ENCODE measurements around the gene DNAJB12.
"Not testable (repeated sequence)": the region's sequence is repeated elsewhere in the genome, so short reads cannot be mapped to it uniquely, and the experiment has no call there.

Gene DNAJB12

DNA sequence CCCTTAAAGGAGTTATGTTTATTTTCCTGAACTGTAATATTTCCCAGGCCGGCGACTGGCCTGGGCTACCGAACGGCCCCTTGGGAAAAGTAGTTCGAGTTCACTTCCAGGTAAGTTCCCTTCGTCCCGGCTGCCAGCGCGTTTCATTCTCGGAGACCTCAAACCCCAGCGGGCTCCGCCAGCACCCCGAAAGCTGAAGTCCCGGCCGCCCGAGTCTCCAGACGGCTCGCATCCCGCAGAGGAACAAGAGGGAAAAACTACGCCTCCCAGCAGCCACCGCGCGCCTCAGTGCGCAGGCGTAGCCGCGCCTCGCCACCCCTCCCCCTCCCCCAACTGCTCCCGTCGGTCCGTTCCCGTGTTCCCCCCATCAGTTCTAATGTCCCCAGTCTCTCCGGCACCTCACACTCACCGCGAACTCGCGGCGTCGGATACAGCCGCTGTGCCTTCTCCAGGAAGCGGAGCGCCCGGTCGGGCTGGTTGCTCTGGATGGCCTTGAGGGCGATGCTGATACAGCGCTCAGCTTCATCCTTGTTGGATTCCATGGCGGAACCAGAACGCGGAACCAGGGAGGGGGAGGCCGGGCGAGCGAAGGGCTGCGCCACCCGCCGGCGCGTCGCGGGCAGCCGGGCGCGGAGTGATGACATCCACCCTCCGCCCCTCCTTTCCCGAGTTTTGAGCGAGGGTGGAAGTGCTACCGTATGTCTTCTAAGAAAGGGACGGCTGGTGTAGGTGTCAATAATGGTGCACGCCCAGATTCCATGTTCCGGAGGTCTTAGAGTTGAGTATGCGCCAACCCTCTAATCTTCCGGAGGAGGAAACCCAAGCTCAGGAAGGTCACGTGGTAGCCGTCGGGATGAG, at the start of gene DNAJB12:
Gene DNAJB12 (minus strand): TSS at position 564 of the 858 bp plus-strand sequence. CDS start 22 bp downstream, at position 542.
- peak; percentile 80 for DNase-seq (ENCODE audit: low read depth)

- DNase-seq (ENCODE audit: low read depth) = not testable (repeated sequence)
These were observed 40.9 kb upstream of the DNAJB12 start for GRCh38 chr10:72395581-72395980.

DNA sequence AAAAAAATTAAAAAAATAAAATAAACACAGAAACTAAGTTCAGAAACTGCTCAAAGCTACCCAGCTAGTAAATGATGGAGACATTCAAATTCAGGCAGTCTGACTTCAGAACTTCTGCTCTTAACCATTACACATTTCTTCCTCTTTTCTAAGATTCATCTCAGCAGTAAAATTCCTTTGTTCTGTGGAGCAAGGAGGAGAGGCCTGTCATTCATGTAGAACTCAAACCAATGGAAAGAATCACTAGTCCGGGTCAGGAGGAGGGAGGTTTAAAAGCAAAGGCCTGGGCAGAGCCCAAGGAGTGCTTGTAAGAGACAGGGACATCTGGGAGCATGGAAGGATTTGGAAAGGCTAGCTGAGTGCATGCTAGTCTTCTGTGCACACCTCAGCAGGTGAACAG, 37.9 kb upstream of the DNAJB12 start:
- no peak for DNase-seq (ENCODE audit: low read depth)

DNA sequence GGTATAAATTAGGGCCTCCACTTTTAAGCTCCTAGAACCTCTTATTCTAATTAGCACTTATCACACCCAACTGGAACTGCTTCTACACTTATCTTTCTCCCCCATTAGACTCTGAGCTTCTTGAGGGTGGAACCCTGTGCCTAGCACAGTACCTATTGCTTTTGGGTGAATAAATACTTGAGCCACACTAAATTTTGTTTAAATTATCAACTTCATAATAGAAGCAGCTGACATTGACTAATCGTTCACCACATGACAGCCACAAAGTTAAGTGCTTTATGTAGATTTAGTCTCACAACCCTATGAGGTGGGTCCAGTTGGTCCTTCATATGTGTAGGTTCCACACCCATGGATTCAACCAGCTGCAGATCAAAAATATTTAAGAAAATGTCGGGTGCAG, 36.0 kb upstream of the DNAJB12 start:
- no peak for DNase-seq (ENCODE audit: low read depth)

- no peak for DNase-seq (ENCODE audit: low read depth)
These were observed 35.0 kb upstream of the DNAJB12 start for GRCh38 chr10:72389716-72390115.

DNA sequence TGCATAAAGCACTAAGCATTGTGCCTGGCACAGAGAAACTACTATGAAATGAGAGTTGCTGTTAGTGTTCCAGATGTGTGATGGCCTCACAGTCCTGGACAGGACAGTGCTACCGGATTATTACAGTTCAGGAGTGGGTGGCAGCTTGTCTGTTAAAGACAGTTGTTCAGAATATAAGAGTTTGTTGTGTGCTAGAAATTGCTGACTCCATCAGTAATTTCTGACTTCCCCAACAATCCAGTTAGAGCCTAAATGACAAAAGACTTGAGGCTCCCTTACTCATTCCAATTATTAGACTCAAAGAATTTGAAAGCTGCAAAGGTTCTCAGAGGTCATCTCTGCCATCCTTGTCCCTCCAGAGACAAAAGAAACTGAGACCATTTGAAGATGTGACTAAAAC, 34.3 kb upstream of the DNAJB12 start:
- DNase-seq (ENCODE audit: low read depth) = no peak

DNA sequence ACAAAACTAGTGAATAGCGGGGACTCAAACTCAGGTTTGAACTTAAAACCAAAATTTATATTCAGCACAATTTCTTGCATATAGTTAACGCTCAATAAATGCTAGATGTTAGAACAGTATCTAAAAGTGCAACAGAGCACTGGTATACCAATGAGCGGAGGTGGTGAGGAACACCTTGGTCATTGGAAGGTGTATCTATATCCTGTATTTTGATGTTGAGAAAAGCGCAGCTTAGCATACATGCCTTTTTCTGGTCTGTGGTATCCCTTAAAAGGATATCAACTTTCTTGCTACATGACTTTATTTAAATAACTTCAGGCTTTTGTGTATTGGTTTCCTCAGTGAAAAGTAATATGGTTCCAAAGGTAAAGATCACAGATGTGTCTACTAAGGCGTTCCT, 33.3 kb upstream of the DNAJB12 start:
- no peak for DNase-seq (ENCODE audit: low read depth)

- DNase-seq (ENCODE audit: low read depth) = no peak
These were observed 32.3 kb upstream of the DNAJB12 start for GRCh38 chr10:72386916-72387586.

DNA sequence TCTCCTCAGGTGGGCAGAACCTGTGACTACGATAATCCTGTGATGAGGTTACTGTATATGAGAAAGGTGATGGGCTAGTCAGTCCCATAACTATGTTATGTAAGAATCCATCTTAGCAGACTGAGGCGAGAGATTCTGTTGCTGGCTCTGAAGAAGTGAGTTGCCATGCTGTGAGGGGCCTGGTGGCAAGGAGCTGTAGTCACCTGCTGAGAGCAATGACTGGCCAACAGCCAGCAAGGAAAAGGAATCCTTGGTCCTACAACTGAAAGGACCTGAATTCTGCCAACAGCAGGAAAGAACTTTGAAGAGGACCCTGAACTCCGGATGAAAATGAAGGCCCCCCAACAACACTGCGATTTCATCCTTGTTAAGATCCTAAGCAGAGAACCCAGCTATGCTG, 31.0 kb upstream of the DNAJB12 start:
- DNase-seq (ENCODE audit: low read depth) = no peak

DNA sequence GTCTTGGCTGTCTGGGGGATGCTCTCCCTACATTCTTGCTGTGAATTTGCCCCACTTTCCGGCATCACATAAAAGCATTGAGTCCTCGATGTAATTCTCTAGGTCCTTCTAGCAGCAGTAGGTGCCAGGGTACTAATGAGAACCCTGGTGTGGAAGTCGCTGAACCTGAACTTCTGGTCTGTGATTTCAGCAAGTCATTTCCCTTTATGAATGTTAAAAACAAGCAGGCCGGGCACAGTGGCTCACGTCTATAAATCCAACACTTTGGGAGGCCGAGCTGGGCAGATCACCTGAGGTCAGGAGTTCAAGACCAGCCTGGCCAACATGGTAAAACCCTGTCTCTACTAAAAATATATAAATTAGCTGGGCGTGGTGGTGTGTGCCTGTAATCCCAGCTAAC, 30.3 kb upstream of the DNAJB12 start:
- not testable (repeated sequence) for DNase-seq (ENCODE audit: low read depth)

DNA sequence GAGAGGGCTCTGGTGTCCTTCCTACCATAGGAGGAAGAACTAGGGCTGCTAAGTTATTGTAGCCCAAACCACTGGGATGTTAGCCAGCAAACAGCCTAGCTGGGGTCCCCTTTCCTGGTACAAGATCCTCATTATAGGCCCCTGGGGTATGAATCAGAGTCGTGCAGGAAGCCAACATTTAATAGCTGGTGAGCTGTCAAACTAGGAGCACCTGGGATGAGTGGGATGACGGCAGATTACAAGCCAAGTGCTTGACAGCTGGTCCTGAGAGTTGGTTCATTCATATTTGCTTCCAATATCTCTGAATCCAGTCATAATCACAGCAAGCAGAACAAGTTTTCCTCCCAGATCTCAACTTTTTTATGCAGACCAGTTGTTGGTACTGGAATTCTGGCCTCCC, 25.1 kb upstream of the DNAJB12 start:
- no peak for DNase-seq (ENCODE audit: low read depth)

GRCh38 chr10:72379062-72379461, 24.3 kb upstream of the DNAJB12 start:
- DNase-seq (ENCODE audit: low read depth) = no peak

- no peak for DNase-seq (ENCODE audit: low read depth)
These were observed 20.9 kb upstream of the DNAJB12 start for GRCh38 chr10:72375585-72375984.

- DNase-seq (ENCODE audit: low read depth) = no peak
These were observed 20.5 kb upstream of the DNAJB12 start for GRCh38 chr10:72375173-72375572.

DNA sequence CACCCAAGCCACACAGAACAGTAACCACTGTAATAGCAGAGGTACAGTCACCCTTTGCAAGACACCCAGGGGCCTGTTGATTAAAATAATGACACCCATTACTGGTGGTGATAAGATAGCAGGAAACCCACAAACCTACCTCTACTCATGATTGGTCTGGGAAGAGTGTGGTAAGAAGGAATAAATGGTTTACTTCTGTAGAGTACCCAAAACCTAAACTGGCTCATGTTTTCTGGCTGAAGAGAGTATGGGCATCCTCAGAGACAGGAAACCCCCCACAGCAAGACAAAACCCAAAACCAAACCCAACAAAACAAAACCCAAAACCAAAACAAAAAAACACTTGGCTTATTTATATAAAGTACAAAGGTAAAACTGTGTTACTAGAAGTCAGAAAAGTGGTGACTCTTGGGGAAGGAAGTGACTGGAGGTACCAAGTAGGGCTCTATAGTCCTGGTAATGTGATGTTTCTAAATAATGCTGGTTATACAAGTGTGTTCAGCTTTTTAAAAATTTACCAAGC, 15.5 kb upstream of the DNAJB12 start:
- DNase-seq (ENCODE audit: low read depth) = no peak

DNA sequence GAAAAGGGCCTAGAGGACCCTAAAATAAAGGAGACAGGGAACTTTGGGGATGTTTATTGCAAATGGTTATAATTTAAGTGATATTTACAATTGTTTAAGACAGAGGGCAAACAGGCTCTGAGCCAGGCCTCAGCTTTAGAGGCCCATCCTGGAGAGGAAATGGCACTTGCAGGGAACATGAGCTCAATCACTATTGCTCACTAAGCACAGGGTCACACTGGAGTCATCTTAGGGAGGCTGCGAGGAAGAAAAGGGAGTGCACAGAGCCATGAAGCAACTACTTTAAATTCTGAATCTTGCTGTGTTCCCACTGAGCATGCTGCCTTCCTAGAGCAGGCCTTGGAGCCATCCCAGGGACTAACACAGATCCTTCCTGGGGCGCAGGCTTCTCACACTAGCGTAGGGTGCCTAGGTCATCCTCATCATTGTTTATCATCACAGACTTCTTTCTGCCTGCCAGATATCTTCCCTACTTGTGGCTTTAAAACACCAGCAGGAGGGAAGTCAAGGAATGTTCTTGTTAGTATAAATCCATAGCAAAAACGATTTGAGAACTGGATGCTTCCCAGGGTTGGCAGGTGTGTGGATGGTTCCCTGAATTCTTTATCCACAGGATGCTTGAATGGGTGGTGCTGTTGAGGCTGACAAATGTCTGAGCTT, 12.7 kb upstream of the DNAJB12 start:
- DNase-seq (ENCODE audit: low read depth) = no peak

GRCh38 chr10:72365106-72365895, 10.6 kb upstream of the DNAJB12 start:
- no peak for DNase-seq (ENCODE audit: low read depth)

DNA sequence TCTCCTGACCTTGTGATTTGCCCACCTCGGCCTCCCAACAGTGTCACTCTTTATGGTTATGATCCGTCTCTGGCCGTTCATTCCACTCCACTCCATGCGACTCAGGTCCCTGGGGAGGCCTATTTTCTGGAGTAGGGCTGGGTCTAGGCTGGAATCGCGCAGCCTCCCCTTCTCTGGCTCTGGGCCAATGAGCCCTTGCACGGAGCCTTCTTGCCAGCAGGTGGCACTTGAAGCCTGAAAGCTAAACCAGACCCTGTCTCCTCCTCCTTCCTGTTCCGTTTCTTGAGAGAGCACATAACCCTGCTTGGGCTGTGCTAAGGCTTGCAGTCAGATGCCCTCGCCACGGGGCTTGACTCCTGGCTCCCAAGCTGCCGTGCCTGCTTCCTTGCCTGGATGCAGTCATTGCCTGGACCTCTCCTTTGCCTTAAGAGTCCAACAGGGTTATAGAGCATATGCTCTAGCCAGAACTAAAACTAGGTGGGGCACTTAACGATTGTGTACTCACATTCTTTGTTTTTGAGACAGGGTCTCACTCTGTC, 9.6 kb upstream of the DNAJB12 start:
- DNase-seq (ENCODE audit: low read depth) = peak; percentile 89

DNA sequence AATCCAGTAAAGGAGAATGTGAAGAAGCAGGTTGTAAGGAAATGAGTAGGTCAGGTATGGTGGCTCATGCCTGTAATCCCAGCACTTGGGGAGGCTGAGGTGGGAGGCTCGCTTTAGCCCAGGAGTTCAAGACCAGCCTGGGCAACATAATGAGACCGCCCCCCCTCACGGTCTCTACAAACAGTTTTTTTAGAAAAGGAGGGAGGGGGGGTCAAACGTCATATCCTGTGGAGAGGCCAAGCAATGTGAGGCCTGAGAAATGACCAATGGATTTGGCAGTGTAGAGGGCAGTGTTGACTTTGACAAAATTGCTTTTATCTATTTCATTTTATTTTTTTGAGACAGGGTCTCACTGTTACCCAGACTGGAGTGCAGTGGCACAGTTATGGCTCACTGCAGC, 2.3 kb upstream of the DNAJB12 start:
- DNase-seq (ENCODE audit: low read depth) = no peak

DNA sequence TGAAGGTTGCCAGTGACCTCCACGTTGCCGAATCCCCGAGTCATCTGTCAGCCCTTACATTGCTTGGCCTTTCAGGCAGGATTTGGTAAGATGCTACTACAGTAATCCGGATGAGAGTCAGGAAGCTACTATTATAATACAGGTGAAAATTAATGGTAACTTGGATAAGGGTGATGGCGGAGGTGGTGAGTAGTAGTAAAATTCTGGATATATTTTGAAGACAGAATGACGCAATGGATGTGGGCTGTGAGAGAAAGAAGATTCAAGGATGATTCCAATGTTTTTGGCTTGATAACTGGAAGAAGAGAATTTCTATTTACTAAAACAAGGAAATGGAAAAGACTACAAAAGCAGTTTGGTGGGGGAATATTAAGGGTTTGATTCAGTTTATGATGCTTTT, 1.4 kb upstream of the DNAJB12 start:
- DNase-seq (ENCODE audit: low read depth) = no peak

GRCh38 chr10:72355214-72355555, 466 bp upstream of the DNAJB12 start:
- no peak for DNase-seq (ENCODE audit: low read depth)

DNA sequence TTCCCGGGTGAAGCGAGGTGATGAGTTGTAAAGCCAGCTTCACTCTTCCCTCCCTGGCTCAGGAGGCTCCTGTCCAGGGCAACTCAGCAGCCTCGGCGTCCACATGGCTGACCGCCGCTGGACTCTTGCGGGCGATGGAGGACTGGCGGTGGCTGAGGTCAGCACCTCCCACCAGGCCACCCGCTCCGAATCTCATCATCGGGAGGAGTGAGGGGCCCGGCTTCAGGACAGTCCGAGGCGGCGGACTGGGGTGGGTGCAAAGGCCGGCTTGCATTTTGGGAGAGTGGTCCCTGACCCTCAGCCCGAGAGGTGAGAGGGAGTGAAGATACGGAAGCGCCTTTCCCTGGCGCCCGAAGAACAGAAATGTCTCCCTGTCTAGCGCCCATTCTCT, 759 bp downstream of the DNAJB12 start:
- peak; percentile 11 for DNase-seq (ENCODE audit: low read depth)

Data from GM04504 (cell line).